ENCODE measurements around the gene HSPA9. TPM values are rescaled to one million over a fixed set of nuclear protein-coding genes. Genes with fewer than 3 reads are reported as not detected.

Gene HSPA9
- total and polyA plus RNA-seq, 2 of the 13 experiments (the other 11 are each of a cell fraction or from before 2014, with no cell fraction given): 165 to 478 TPM

DNA sequence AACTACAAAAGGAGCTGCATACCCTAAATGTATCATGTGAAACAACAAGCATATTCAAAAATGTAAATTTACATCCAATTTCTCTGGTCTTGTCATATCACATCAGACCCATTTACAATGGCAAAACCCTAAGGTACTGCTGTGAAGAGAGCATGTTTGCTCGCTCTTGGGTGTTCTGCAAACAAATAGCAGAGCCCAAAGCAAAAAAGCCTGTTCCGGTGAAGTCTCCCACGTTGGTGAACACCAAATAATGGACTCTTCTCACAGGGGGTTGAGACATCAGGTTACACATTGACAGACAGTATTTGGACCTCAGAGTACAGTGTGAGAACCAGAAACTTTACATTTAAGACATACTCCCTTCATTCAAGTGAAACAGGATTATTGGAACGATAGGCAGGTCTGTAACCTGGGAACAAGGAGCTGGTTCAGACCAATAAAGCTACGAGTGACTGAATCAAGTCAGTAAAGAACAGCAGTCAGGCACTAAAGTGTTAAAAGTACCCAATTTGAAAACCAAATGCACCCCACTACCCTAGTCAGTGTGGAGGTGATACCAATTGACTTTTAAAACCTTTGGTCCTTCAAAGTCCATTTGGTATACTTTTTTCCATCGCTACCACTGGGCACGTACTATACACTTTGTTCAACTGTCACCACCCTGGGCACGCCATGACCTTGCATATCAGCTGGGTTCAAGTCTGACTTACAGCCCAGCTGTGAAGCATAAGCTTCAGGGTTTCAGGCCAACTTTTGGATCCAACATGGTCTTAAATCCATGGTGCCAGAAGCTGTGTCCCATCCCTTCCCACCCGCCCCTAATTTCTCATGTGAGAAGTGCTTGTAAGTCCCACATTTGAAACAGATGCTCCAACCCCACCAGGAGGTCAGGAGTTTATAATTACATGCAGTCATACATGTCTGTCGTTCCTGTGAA is 68.6 kb downstream of the HSPA9 start:
- Histone ChIP-seq H4K20me1 (ENCODE audit: insufficient read depth, low read length) (no peaks in the 10 kb centered on the region), H3K79me2 (ENCODE audit: insufficient read depth, low read length) (no peaks in the 10 kb centered on the region), H3K4me1 (ENCODE audit: insufficient read depth, low read length) (peaks cover 70% of the 10 kb centered on the region), H3K9ac (ENCODE audit: insufficient read depth, low read depth, low read length) (peak overlapping the region; percentile 57), H3K4me3 (replicated peaks in 1 of 3; ENCODE audit: insufficient read depth in 1 of 3, low read depth in 2 of 3, low read length in 3 of 3) (peak overlapping the region in 1 of 3 experiments; percentile 34; a peak in 1 of 6 replicates), H3K27ac (ENCODE audit: extremely low read length, insufficient read depth, low read length) (peak overlapping the region; percentile 70), H3K36me3 (replicated peaks in 1 of 2; ENCODE audit: control insufficient read depth in 1 of 2, insufficient read depth in 2 of 2, low read length in 2 of 2) (peaks cover 10 to 30% of the 10 kb centered on the region in 2 experiments), H3K27me3 (ENCODE audit: control insufficient read depth in 1 of 2, insufficient read depth in 2 of 2, low read length in 2 of 2) (no peaks in the 10 kb centered on the region), H3K9me3 (ENCODE audit: low read length) (no peaks in the 10 kb centered on the region), H2AFZ (ENCODE audit: low read length) (no peak overlapping the region), H3K4me2 (ENCODE audit: low read depth, low read length) (peak overlapping the region; percentile 84)
- intact Hi-C loops (cut with micrococcal nuclease; ENCODE audit: unreplicated experiment): loop anchor here (5.0 kb wide), 1 partner anchor 36 kb away; the partner anchor contains the start of gene ETF1
- ChIA-PET CTCF (ENCODE audit: low intra/inter-chr PET ratio, low total read pairs) (interaction anchor here (0.9 kb wide), 1 partner anchor 57 kb away, joined by 3 read pairs; no protein-coding TSS in a partner anchor), POLR2A (interaction anchor here (1.0 to 1.8 kb wide), 4 partner anchors 28 to 42 kb away, joined by 3 to 10 read pairs (median 4); partner anchors contain the start of genes EGR1 and ETF1)
- peak; percentile 85 for ATAC-seq
- TSS peak; percentile 4 for BruUV-seq (replicated peaks)
- in situ Hi-C loops (cut with HindIII; ENCODE audit: extremely low pct_ligation_motif_present, low pct_unique_long_range_greater_than_20kb): loop anchor here (10.0 kb wide), 1 partner anchor 62 kb away; no protein-coding TSS in a partner anchor
- peak; percentile 93 for FAIRE-seq
- peak; percentile 90 for DNase-seq (ENCODE audit: low spot score)
- 13% methylated on average over 10 of the region's 10 CpGs for WGBS (ENCODE audit: low lambda C conversion rate)
- TF ChIP-seq CEBPB (IDR thresholded peaks at IDR 0.05; ENCODE audit: borderline replicate concordance, low read depth, low read length) (peak; percentile 28; the same call in 1 of the 2 replicates), MAF1 (CRISPR knock-in tag; IDR thresholded peaks at IDR 0.05; ENCODE audit: borderline replicate concordance) (no peak), RAD21 (CRISPR knock-in tag; IDR thresholded peaks at IDR 0.05) (no peak), DZIP1 (CRISPR knock-in tag; IDR thresholded peaks at IDR 0.05) (no peak), EHMT2 (IDR thresholded peaks at IDR 0.05; ENCODE audit: borderline replicate concordance, low read depth, low read length) (no peak), MZF1 (CRISPR knock-in tag; IDR thresholded peaks at IDR 0.05; ENCODE audit: borderline replicate concordance) (no peak), ZNF746 (CRISPR knock-in tag; IDR thresholded peaks at IDR 0.05) (no peak), ZNF703 (CRISPR knock-in tag; IDR thresholded peaks at IDR 0.05; ENCODE audit: borderline replicate concordance) (no peak), SSRP1 (CRISPR knock-in tag; IDR thresholded peaks at IDR 0.05) (no peak), NCOA1 (CRISPR knock-in tag; IDR thresholded peaks at IDR 0.05) (no peak), SP4 (CRISPR knock-in tag; IDR thresholded peaks at IDR 0.05) (no peak)
- TF ChIP-seq, protein P1, sequence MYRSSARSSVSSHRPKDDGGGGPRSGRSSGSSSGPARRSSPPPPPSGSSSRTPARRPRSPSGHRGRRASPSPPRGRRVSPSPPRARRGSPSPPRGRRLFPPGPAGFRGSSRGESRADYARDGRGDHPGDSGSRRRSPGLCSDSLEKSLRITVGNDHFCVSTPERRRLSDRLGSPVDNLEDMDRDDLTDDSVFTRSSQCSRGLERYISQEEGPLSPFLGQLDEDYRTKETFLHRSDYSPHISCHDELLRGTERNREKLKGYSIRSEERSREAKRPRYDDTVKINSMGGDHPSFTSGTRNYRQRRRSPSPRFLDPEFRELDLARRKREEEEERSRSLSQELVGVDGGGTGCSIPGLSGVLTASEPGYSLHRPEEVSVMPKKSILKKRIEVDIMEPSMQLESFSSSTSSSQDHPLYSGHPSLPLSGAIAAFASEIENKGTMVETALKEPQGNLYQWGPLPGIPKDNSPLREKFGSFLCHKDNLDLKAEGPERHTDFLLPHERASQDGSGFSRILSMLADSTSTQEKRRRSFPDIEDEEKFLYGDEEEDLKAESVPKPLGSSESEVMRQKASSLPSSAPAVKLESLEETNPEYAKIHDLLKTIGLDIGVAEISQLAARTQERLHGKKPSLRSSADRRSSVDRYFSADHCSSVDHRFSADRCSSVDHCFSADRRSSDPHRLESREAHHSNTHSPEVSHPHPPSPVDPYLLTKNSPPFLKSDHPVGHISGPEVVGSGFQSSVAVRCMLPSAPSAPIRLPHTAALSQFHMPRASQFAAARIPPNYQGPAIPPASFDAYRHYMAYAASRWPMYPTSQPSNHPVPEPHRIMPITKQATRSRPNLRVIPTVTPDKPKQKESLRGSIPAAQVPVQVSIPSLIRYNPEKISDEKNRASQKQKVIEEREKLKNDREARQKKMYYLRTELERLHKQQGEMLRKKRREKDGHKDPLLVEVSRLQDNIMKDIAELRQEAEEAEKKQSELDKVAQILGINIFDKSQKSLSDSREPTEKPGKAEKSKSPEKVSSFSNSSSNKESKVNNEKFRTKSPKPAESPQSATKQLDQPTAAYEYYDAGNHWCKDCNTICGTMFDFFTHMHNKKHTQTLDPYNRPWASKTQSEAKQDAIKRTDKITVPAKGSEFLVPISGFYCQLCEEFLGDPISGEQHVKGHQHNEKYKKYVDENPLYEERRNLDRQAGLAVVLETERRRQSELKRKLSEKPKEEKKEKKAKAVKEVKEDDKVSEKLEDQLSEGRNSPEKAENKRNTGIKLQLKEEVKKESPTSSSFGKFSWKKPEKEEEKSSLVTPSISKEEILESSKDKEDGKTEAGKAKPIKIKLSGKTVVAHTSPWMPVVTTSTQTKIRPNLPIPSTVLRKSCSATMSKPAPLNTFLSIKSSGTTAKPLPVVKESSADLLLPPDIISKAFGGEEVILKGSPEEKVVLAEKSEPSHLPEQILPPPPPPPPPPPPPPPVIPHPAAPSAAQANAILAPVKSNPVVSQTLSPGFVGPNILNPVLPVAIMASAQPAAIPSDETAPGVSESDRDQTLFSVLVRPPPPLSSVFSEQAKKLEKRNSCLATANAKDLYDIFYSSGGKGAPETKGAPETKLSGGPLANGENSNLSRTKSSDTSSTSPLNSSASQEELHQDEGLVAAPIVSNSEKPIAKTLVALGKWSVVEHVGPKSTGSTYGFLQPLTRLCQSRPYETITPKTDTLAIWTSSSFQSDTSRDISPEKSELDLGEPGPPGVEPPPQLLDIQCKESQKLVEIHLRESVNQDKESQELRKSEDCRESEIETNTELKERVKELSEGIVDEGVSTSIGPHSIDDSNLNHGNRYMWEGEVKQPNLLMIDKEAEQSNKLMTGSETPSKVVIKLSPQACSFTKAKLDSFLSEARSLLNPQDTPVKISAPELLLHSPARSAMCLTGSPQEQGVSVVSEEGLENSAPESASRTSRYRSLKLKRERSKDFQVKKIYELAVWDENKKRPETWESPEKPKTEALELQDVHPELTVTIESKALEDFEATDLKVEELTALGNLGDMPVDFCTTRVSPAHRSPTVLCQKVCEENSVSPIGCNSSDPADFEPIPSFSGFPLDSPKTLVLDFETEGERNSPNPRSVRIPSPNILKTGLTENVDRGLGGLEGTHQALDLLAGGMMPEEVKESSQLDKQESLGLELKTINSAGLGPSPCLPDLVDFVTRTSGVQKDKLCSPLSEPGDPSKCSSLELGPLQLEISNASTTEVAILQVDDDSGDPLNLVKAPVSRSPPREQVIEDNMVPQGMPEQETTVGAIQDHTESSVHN (CRISPR knock-in tag; IDR thresholded peaks at IDR 0.05): no peak
